Activated CD4-positive, alpha-beta T cell treated with anti-CD3 and anti-CD28 coated beads, Interleukin-2, amount 50 U/mL, for 1 hour (primary cell): ENCODE measurements around the gene NAA50.

ENCODE experiments used
- DNase-seq: peaks from one replicate; pipeline ENCODE4 v3.0.0-alpha.2; 2020

Gene NAA50

DNA sequence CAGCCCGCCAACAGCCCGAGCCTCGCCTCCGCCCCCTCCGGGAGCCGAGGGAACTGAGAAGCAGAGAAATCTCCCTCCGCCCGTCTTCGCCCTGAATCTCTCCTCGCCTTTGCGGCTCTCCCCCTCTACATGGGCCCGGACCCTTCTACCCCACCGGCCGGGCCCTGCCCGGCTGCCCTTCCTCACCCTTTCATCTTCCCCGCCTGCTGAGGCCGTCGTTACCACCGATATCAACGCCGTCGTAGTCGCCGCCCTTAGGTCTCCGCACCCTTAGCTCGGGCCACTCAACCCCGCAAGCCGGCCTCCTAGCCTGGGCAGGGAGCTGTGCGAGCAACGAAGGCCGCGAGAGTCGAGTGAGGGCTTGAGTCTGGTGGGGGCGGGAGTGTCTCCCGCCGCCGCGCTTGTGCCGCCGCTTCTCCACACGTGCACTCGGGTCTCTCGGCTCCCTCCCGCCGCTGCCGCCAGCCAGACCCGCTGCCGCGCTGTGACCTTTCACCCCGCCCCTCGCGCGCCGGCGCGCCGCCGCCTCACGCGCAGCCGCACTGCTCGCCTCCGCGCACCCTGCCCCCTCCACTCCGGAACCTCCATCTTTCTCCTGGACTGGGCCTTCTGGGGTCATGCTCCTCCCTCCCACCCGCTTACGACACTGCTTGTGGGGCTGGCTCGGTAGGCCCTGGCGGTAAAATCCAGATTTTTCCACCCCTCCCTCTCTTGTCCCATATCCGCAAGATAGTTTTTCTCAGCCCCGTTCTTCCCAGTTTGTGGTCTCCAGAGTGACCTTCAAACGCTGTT lies at the start of gene NAA50:
TSS of gene NAA50 (minus strand) at position 494 of the 792 bp plus-strand sequence. CDS start at position 194, 300 bp downstream.
- peak; percentile 93 for DNase-seq

- DNase-seq: no peak
Observed at GRCh38 chr3:113795693-113796092, 49.6 kb upstream of the NAA50 start.

DNA sequence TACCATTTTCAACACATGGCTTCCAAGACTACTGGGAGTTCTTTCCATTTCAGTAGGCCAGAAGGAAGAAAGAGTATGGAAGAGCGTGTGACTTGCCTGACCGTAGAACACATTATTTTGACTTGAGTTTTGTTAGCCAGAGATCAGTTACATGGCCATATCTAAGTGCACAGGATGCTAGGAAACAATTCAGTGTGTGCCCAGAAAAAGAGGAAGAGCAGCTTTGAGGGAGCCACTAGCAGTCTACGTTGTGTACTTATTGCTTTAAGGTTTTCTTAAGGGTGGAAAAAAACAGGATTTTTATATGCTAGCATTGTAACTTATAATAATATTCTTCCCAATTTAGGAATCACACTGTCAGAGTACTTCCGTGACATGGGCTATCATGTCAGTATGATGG lies 48.5 kb upstream of the NAA50 start:
- DNase-seq: no peak

GRCh38 chr3:113791381-113791780 lies 45.3 kb upstream of the NAA50 start:
- no peak for DNase-seq

DNA sequence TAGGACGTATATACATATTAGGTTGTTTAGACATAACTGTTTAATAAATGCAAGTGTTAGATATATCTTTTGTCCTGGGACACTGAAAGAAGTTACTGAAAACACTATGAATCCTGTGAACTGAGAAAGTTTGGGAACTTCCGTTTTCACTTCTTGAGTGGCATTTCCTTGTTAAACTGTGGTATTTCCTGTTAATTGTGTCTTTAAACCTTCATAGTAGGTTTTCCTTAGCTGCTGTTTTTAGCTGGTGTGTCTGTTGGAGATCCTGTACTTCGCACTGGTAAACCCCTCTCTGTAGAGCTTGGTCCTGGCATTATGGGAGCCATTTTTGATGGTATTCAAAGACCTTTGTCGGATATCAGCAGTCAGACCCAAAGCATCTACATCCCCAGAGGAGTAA lies 37.9 kb upstream of the NAA50 start:
- no peak for DNase-seq

DNA sequence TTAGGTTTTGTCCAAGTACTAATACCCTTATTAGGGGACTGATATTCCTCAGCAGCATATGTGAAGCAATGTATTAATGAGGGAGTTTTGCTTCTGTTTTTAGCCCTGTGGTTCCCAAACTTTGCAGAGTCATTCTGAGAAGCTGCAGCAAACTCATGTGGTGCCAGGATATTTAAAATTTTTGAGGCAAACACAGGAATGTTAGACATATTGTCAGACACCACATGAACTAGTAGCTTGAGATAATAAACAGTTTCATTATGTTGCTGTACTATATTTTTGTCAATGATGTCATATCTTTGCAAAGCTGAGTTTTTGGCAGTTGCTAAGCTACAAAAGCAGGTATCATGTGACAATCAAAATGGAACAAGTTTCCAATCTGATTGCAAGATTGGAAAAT lies 37.4 kb upstream of the NAA50 start:
- no peak for DNase-seq

GRCh38 chr3:113776564-113776963 lies 30.5 kb upstream of the NAA50 start:
- no peak for DNase-seq

GRCh38 chr3:113775516-113775915 lies 29.5 kb upstream of the NAA50 start:
- DNase-seq: no peak

- no peak for DNase-seq
Observed at GRCh38 chr3:113773381-113773780, 27.3 kb upstream of the NAA50 start.

DNA sequence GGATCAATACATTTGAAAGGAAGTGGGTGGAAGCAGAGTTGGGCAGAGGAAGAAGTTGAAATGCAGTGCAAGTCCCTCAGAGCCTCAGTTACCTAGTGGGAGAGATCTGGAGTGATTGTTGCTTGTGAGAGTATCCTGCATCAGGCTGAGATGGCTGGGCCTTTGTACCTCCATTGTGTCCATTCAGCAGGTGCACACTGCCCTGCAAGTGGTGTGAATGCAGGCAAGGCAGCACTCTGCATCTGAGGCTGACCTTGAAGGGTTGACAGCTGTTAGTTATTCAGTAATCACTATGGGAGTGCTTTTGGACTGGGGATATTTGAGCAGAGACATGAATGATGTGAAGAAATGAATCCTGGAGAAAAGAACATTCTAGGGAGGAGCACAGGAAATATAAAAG lies 25.9 kb upstream of the NAA50 start:
- no peak for DNase-seq

DNA sequence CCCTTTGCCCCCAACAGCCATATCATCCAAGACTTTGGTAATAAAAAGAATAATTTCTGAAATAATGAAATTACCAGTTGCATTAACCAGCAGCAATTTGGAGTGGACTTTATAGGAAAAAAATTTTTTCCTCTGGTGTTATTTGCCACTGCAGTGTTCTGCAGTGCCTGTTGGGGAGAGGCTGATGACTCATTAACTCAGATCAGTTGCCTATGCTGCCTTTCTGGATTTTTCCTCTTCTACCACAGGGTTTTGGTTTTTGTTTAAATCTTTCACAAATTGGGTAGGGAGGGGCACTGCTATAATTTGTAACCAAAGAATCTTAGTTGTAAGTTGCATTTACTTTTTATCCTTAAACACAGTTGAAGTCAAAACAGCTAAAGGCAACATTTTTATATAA lies 23.5 kb upstream of the NAA50 start:
- DNase-seq: no peak

- DNase-seq: no peak
Observed at GRCh38 chr3:113764698-113765097, 18.6 kb upstream of the NAA50 start.

- no peak for DNase-seq
Observed at GRCh38 chr3:113758389-113759024, 12.5 kb upstream of the NAA50 start.

- DNase-seq: no peak
Observed at GRCh38 chr3:113754494-113755159, 8.6 kb upstream of the NAA50 start.

- DNase-seq: no peak
Observed at GRCh38 chr3:113753376-113753985, 7.4 kb upstream of the NAA50 start.

GRCh38 chr3:113751141-113751540 lies 5.1 kb upstream of the NAA50 start:
- DNase-seq: no peak

DNA sequence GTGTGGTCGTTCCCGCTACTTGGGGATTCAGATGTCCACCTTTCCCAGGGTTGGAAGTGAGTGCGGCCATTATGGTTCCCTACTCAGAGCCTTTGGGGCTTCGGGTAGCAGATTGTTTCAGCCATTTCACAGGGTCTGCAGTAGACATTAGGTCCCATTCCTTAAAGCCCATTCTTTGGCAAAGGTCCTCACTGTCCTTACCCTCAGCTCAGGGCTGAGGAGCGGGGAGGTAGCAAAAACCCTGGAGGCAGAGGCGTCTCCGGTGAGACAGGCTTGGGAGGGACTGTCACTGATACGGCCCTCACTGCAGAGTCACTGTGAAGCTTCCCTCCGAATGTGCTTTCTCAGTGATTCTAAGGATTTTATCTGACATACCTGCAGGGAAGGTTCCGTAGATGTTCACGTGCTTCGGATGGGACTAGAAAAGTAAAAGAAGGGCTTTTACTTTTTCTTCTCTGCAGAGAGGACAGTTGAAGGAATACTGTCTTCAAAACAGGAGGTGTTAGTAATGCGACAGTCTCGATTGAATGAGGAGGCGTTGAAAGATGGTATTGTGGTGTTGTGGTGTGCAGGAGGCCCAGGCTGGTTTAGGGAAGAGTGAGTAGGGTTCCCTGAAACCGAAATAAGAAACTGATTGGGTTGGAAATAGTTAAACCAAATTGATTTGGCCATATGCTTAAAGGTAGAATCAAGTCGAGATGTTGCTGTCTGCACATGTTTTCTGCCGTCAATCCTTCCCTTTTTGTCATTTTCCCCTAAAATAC lies 1.4 kb upstream of the NAA50 start:
- DNase-seq: peak; percentile 6

DNA sequence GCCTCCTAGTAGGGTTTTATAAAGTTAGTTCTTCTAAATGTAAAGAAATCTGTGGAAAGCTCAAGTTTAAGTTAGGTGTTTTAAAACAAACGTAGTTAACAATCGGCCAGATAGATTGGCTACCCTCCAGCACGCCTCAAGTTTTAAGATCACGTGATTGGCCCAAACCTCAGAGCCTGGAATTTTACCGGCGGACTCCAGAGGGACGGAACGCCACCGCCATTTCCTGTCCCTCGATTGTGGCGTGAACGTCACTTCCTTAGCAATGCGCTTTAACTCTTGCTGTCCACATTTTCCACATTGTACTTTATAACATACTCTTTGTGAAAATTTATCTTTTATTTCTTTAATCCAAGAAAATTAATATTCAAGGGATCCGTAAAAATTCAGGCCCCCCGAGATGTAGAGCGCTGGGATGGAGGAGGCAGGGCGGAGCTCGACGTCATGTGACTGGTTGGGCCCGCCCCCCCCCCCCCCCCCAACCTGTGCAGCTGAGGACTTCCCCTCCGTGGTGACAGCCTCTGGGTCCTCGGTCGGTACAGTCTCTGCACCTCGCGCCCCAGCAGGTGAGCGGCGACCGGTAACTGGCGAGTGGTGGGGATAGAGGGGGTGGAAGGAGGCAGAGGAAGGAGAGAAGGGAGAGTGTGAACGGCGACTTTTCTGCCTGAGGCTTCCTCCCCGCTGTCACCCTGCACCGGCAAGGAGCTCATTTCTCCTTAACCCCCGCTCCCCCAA lies 666 bp upstream of the NAA50 start, which contains the start of gene ATP6V1A:
TSS of gene ATP6V1A (plus strand) at position 488 of the 735 bp plus-strand sequence. CDS start 31,719 bp downstream, outside the sequence.
- DNase-seq: peak; percentile 76

- peak; percentile 74 for DNase-seq
Observed at GRCh38 chr3:113744941-113745755, 901 bp downstream of the NAA50 start.

GRCh38 chr3:113743006-113743630 lies 2.9 kb downstream of the NAA50 start:
- DNase-seq: no peak
